GM10266 (cell line): ENCODE data around the gene SUSD1.
A peak's percentile ranks its signal among the peaks of the same experiment; 100 is the strongest.

Source experiments
- DNase-seq: peaks from one replicate; pipeline ENCODE4 v3.0.0; 2012; ENCODE audit errors: extremely low spot score
- TF ChIP-seq, protein P1 (sequence below): IDR thresholded peaks from 2 replicates; pipeline ENCODE4 v1.5.1; 2012; ENCODE audit warnings: mild to moderate bottlenecking, low read depth; ENCODE audit not compliant: control insufficient read depth, insufficient read depth; ENCODE audit errors: missing control alignments

SUSD1 gene

DNA sequence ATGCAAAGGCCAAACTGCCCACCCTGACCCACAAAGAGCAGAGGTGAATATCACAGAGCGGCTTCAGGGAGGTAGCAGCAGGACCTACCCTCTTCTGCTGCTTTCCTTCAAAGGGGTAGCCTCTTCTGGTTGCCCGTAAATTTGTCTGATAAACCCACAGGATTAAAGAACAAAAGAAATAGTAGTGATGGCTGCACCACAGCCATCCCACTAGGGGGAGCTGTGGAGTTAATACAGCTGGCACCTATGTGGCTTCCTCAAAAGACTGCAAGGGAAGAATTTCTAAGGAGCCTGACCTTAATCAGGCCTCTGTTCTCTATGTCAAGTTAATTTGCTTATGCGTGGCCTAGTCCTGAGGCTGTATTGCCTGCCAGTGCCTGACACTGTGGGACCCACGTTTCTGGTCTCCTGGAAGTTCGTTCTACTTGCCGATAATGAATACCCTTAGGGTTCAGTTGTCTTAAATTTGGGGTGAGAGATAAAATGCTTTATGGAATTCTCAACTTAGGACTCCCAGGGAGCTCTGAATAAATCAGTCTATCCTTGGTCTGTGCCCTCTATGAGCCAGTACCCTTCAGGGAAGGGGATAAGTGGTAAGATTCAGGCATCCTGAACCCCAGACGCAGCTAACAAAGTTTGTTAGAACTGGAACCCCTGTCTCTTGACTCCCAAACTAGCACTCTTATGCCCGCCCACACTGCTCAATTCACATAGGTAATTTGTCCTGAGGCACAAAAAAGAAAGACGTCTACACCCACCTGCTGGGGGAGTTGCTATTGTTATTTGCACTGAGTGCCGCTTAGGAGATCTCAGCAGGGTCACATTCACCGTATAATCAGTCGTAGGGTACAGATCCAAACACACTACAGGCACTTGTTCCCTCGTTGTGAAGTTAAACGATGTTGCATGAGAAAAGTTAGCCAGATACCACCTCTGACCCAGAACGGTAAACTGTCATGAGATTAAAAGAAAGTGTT is 77.1 kb downstream of the SUSD1 start:
- peak; percentile 61 for DNase-seq
- TF ChIP-seq, protein P1, sequence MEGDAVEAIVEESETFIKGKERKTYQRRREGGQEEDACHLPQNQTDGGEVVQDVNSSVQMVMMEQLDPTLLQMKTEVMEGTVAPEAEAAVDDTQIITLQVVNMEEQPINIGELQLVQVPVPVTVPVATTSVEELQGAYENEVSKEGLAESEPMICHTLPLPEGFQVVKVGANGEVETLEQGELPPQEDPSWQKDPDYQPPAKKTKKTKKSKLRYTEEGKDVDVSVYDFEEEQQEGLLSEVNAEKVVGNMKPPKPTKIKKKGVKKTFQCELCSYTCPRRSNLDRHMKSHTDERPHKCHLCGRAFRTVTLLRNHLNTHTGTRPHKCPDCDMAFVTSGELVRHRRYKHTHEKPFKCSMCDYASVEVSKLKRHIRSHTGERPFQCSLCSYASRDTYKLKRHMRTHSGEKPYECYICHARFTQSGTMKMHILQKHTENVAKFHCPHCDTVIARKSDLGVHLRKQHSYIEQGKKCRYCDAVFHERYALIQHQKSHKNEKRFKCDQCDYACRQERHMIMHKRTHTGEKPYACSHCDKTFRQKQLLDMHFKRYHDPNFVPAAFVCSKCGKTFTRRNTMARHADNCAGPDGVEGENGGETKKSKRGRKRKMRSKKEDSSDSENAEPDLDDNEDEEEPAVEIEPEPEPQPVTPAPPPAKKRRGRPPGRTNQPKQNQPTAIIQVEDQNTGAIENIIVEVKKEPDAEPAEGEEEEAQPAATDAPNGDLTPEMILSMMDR = peak; percentile 85

DNA sequence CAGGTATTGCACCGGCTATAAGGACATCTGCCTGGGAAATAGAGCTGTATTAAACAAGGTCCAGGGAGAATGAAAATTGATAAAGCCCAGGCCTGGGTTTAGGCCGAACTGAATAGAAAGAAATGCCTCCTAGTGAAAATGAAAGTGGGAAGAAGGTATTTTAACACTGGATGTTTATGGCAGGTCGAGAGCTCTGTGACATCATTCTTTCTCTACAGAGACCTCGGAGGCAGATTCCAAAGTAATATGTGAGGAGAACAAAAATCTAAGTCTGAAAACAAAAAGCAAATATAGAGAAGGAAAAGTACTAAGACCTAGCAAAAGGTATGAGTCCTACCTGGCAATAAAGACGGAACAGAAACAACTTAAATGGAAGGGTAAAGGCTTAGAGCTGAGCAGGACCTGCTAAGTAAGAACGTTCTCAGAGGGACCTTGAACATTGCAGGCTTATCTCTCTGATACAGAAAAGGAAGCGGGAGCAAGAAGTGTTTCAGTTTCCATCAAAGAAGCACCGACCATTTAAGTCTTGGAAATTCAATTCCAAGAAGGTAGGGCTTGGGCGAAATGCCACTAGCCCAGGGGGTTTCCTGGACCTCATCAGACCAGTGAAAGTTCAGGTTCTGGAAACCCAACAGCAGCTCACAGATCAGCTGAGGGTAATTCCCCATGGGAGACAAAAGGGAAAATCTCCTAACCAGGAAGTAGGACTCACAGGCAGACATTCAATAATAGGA is 80.0 kb downstream of the SUSD1 start:
- DNase-seq = no peak
- TF ChIP-seq, protein P1 = no peak

DNA sequence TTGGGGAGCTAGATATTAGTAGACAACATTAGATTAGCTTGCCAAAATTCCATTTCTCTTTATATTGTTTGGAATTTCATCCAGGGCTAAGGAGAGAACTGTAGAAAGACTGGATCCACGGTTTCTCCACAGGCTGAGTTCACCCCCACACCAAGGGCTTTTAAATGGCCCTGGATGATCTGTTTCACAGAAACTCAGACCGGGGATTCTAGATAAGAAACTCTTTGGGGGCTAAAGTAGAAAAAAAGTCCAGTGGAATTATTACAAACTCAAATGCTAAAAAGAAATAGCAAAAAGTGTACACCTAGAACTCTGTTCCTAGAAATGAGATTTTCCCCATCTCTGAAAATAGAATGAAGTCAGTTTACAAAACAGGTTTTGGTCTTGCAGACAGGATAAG is 80.9 kb downstream of the SUSD1 start:
- TF ChIP-seq, protein P1 = no peak
- no peak for DNase-seq

DNA sequence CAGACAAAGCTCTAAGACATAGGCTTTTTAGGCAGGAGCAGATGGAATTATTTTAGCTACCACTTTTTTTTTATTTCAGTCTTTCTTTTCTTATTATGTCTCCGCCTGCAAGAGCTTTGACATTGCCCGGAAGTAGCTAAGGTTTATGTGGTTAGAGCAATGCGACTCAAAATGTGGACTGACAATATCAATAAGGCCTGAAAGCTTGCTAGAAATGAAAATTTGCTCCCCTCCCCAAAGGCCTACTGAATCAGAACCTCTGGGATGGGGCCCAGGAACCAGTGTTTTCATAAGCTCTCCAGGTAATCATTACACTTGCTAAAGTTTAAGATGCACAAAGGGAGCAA is 81.3 kb downstream of the SUSD1 start:
- no peak for DNase-seq
- TF ChIP-seq, protein P1 = no peak

DNA sequence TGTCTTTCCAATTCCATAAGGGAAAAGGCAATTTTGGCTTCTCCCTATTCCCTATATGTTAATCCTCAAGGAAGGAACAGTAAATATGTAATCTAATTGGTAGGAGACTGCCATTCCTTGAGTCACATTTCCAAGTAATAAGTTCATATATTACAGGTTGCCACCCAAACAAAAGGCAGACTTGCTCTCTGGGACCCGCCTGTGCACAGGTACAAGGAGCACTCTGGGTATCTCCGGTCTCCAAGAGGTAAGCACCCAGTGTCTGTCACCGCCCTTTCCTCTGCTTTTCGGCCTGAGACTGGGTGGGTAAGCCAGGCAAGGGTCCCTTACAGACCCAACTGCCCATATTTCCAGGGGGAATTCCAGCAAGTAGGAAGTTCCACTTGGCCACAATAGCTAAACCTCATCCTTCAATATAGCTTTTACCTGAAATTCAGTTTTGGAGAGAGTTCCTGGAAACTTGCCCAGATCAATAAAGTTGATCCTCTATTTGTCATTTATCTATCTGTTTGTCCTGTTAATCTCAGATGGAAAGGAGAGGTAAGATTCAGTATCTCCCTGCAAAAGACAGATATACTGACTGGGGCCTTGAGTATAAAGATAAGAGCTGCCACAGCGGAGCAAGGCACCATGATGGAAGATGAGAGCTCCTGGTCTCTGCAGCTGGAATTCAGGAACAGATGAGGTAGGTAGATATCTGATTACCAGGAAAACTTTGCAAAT is 81.8 kb downstream of the SUSD1 start:
- DNase-seq = no peak
- TF ChIP-seq, protein P1 = no peak

DNA sequence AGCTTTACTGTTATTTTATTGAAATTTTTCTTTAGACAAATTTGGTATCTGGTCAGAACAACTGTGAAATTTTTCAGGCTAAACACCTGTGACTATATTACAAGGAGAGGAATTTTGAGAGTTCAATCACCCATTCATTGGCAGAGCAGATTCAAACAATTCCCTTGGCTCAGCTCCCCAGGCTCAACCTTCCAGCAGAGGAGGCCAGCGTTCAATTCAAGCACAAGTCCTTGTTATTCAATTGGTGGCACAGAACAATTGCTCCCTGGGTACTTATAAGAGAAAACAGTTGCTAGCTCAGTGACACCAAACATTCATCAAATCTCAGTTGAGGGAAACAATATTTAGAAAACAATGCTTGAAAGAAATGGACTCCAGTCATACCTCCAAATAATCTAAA is 83.3 kb downstream of the SUSD1 start:
- DNase-seq = no peak
- TF ChIP-seq, protein P1 = peak; percentile 50

DNA sequence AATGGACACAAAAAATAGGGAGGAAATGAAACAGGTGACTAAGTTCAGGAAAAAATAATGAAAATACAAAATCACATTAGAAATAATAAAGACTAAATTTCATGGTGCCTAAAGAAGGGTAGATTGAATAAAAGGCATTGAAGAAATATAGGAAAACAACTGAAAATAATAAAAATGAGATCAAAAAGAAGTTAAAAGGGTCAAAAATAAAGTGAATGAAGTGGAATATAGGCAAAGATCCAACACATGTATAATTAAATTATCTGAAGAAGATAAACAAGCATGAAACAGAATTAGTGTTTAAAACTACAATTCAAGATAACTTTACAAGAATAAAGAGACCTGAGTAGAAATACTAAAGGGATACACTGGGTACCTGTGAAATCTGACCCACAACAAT is 87.6 kb downstream of the SUSD1 start:
- no peak for DNase-seq
- TF ChIP-seq, protein P1 = no peak
